NT2/D1 (cell line): ENCODE measurements around the gene ALOX12B.

Experiments
- SUZ12 ChIP-seq: IDR thresholded peaks from 2 replicates; pipeline ENCODE4 v1.6.1; 2011; ENCODE audit not compliant: insufficient read length, insufficient read depth; ENCODE audit errors: extremely low read depth
- YY1 ChIP-seq: IDR thresholded peaks from 2 replicates; pipeline ENCODE4 v1.6.1; 2011; ENCODE audit not compliant: insufficient read length, insufficient read depth
- ZNF274 ChIP-seq: IDR thresholded peaks from 2 replicates; pipeline ENCODE4 v1.6.1; 2011; ENCODE audit warnings: mild to moderate bottlenecking, low read depth, low read length

DNA sequence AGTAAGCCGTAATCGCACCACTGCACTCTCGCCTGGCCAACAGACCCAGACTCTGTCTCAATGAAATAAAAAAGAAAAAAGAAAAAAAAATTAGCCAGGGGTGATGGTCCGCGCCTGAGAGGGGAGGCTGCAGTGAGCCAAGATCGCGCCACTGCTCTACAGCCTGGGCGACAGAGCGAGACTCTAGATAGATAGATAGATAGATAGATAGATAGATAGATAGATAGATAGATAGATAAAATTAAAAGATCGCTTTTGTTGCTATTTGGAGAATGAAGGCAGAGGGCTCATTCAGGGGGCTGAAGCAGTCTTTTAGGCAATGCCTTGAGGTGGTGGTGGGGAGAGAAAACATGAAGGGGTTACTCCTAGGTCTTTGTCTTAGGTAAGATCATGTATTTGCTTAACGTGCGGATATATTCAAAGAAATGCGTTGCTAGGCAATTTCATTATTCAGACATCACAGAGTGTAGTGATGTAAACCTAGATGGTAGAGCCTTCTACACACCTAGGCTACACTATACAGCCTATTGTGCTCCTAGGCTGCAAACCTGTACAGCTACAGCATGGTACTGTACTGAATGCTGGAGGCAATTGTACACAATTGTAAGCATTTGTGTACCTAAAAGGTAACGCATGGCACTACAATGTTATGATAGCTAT is 40.7 kb upstream of the ALOX12B start:
- TF ChIP-seq ZNF274: no peak
- TF ChIP-seq YY1: no peak
- TF ChIP-seq SUZ12: no peak
